OCI-LY3 (cell line): Measurements from ENCODE around the gene KIR3DL3.

Source experiments
- CTCF ChIP-seq: fragments of 200-600, 300-600 bp; sonication (generic); IDR thresholded peaks from 2 replicates; pipeline ENCODE4 v1.5.1; 2014; ENCODE audit warnings: antibody characterized with exemption, low read length, low read depth
- EZH2phosphoT487 ChIP-seq: fragments of 200-600 bp; shearing (Covaris generic); IDR thresholded peaks from 2 replicates; pipeline ENCODE4 v1.6.1; 2018; ENCODE audit warnings: antibody characterized with exemption, mixed run types, low read depth

- TF ChIP-seq CTCF: no peak
- TF ChIP-seq EZH2phosphoT487: no peak
Observed at GRCh38 chr19:54696766-54697165, 27.5 kb upstream of the KIR3DL3 start.
